Panc1 (cell line): Measurements from ENCODE around the gene TTC27. TPM values are rescaled to one million over a fixed set of nuclear protein-coding genes. Genes with fewer than 3 reads are reported as not detected.

Experiments used
- ATAC-seq: fragments of 200-7000 bp; cut with Tn5 transposase; 2 replicates; pipeline ENCODE4 v1.9.1; 2020; ENCODE audit warnings: mild to moderate bottlenecking, moderate library complexity
- BruUV-seq: library from RNA; stranded (reverse); fragments of 400-500 nt; replicated peaks from 2 replicates; lab custom pipeline; 2021; lab: Mats Ljungman, UMichigan
- CTCF ChIA-PET: fragments of 300-600 bp; sonication (Branson Sonifier 250); formaldehyde crosslinking; loops from one replicate; lab custom pipeline; 2022; ENCODE audit warnings: antibody characterized with exemption; lab: Charles Lee
- POLR2A ChIA-PET: fragments of 300-600 bp; sonication (Branson Sonifier 250); formaldehyde crosslinking; loops from one replicate; lab custom pipeline; 2022; ENCODE audit warnings: antibody characterized with exemption; lab: Charles Lee
- DNase-seq: peaks from one replicate; pipeline ENCODE4 v3.0.0-alpha.2; 2010; ENCODE audit warnings: low read depth, low spot score
- H3K27ac ChIP-seq: 2 replicates; pipeline ENCODE4 v1.5.1; 2011; ENCODE audit warnings: mild to moderate bottlenecking, low read length, inconsistent platforms
- H3K27me3 ChIP-seq: fragments of 200-500 bp; sonication (Bioruptor generic); 2 replicates; pipeline ENCODE4 v1.6.0; 2014; ENCODE audit warnings: low read length, inconsistent platforms; ENCODE audit not compliant: control insufficient read depth, insufficient read depth
- H3K36me3 ChIP-seq: fragments of 200-500 bp; sonication (Bioruptor generic); 2 replicates; pipeline ENCODE4 v1.5.1; 2014; ENCODE audit warnings: inconsistent platforms, mild to moderate bottlenecking, low read length, moderate library complexity; ENCODE audit not compliant: control insufficient read depth, insufficient read depth
- H3K4me1 ChIP-seq: 2 replicates; pipeline ENCODE4 v1.5.1; 2011; ENCODE audit warnings: inconsistent platforms, mild to moderate bottlenecking, low read length, moderate library complexity; ENCODE audit not compliant: control insufficient read depth, insufficient read depth
- H3K4me3 ChIP-seq, 2 experiments: 2 replicates each; pipeline ENCODE4 v1.5.1; 2011 to 2012; ENCODE audit warnings: low read depth in 2 of 2, low read length in 2 of 2, mild to moderate bottlenecking in 2 of 2, inconsistent platforms in 1 of 2, moderate library complexity in 1 of 2
- H3K9me3 ChIP-seq: fragments of 200-500 bp; sonication (Bioruptor generic); 2 replicates; pipeline ENCODE4 v1.5.1; 2014; ENCODE audit warnings: low read depth, mild to moderate bottlenecking, inconsistent platforms, low read length, moderate library complexity; ENCODE audit not compliant: control insufficient read depth, insufficient read depth
- POLR2AphosphoS5 ChIP-seq: IDR thresholded peaks from 2 replicates; pipeline ENCODE4 v1.6.1; 2012; ENCODE audit warnings: mild to moderate bottlenecking, low read depth, low read length, moderate library complexity
- SIN3A ChIP-seq: IDR thresholded peaks from 2 replicates; pipeline ENCODE4 v1.6.1; 2012; ENCODE audit warnings: low read depth, mild to moderate bottlenecking, low read length, moderate library complexity, borderline replicate concordance; ENCODE audit not compliant: insufficient read depth
- TCF7L2 ChIP-seq: IDR thresholded peaks from 2 replicates; pipeline ENCODE4 v1.6.1; 2011; ENCODE audit warnings: mild to moderate bottlenecking, low read depth, low read length, inconsistent platforms
- in situ Hi-C: cut with HindIII; loops from 2 replicates; pipeline ENCODE4 v1.10.0; 2016; ENCODE audit warnings: low sequenced_read_pairs, low pct_unique_long_range_greater_than_20kb
- intact Hi-C: fragments of 100-400 bp; cut with micrococcal nuclease; formaldehyde crosslinking; loops from one replicate; pipeline ENCODE4 v1.10.0; 2022; ENCODE audit not compliant: unreplicated experiment
- total RNA-seq: library from RNA; stranded (reverse); gene quantifications from one replicate; pipeline ENCODE4 v1.2.1, GENCODE V29; 2021; ENCODE audit not compliant: unreplicated experiment
- TF ChIP-seq, protein P1 (sequence below): fragments of 450-650 bp; IDR thresholded peaks from 2 replicates; pipeline ENCODE4 v1.5.1; 2017; ENCODE audit warnings: mild to moderate bottlenecking
- TF ChIP-seq, protein P2 (sequence below), 2 experiments: IDR thresholded peaks; 2 replicates each; pipeline ENCODE4 v1.6.1; 2011 to 2012; ENCODE audit warnings: low read depth in 2 of 2, control low read depth in 1 of 2, low read length in 1 of 2, mild to moderate bottlenecking in 1 of 2, moderate library complexity in 1 of 2; ENCODE audit not compliant: insufficient read depth in 1 of 2

The TTC27 gene
- total RNA-seq, 1 experiment from 2014 or later, result 24.7 TPM

DNA sequence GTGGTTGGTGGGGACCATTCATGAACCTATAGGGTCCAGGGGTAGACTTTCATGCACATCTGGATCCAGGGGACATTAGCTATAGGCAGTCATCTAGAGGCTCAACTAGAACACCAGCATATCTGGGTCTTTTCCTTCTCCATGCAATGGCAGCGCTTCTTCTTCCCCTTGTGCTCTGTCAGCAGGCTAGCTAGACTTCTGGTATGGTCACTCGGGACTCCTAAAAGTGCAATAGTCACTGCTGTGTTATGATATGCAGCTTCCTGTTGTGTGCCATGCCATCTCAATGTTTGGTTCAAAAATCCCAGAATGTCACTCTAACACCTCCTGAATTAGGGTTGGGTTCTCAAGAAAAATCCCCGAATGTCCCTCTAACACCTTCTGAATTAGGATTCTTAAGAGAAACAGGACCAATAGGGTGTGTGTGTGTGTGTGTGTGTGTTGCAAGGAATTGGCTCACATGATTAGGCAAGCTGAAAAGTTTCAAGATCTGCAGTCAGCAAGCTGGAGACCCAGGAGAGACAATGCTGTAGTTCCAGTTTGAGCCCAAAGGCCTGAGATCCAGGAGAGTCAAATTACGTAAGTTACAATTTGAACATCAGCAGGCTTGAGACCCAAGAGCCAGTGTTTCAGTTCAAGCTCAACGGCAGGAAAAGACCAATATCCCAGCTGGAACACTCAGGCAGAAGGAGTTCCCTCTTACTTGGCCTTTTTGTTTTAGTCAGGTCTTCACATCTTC, 221.8 kb downstream of the TTC27 start:
- Histone ChIP-seq H3K27ac (no peak overlapping the region), H3K27me3 (no peaks in the 10 kb centered on the region; the same call in 1 of the 2 replicates), H3K9me3 (no peaks in the 10 kb centered on the region), H3K4me1 (no peaks in the 10 kb centered on the region), H3K36me3 (no peaks in the 10 kb centered on the region), H3K4me3 (no peak overlapping the region)
- no TSS peak for BruUV-seq
- ChIA-PET POLR2A (no interaction called here), CTCF (no interaction called here)
- intact Hi-C loops, result no loop called here
- TF ChIP-seq SIN3A (no peak), POLR2AphosphoS5 (no peak), TCF7L2 (no peak)
- TF ChIP-seq, protein P1, sequence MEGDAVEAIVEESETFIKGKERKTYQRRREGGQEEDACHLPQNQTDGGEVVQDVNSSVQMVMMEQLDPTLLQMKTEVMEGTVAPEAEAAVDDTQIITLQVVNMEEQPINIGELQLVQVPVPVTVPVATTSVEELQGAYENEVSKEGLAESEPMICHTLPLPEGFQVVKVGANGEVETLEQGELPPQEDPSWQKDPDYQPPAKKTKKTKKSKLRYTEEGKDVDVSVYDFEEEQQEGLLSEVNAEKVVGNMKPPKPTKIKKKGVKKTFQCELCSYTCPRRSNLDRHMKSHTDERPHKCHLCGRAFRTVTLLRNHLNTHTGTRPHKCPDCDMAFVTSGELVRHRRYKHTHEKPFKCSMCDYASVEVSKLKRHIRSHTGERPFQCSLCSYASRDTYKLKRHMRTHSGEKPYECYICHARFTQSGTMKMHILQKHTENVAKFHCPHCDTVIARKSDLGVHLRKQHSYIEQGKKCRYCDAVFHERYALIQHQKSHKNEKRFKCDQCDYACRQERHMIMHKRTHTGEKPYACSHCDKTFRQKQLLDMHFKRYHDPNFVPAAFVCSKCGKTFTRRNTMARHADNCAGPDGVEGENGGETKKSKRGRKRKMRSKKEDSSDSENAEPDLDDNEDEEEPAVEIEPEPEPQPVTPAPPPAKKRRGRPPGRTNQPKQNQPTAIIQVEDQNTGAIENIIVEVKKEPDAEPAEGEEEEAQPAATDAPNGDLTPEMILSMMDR, result no peak
- TF ChIP-seq, protein P2, sequence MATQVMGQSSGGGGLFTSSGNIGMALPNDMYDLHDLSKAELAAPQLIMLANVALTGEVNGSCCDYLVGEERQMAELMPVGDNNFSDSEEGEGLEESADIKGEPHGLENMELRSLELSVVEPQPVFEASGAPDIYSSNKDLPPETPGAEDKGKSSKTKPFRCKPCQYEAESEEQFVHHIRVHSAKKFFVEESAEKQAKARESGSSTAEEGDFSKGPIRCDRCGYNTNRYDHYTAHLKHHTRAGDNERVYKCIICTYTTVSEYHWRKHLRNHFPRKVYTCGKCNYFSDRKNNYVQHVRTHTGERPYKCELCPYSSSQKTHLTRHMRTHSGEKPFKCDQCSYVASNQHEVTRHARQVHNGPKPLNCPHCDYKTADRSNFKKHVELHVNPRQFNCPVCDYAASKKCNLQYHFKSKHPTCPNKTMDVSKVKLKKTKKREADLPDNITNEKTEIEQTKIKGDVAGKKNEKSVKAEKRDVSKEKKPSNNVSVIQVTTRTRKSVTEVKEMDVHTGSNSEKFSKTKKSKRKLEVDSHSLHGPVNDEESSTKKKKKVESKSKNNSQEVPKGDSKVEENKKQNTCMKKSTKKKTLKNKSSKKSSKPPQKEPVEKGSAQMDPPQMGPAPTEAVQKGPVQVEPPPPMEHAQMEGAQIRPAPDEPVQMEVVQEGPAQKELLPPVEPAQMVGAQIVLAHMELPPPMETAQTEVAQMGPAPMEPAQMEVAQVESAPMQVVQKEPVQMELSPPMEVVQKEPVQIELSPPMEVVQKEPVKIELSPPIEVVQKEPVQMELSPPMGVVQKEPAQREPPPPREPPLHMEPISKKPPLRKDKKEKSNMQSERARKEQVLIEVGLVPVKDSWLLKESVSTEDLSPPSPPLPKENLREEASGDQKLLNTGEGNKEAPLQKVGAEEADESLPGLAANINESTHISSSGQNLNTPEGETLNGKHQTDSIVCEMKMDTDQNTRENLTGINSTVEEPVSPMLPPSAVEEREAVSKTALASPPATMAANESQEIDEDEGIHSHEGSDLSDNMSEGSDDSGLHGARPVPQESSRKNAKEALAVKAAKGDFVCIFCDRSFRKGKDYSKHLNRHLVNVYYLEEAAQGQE (IDR thresholded peaks at IDR 0.05; ENCODE audit: insufficient read depth in 1 of 2, low read depth in 2 of 2, low read length in 1 of 2), result no peak
- ATAC-seq (no peak), DNase-seq (no peak)
- in situ Hi-C loops, result no loop called here

DNA sequence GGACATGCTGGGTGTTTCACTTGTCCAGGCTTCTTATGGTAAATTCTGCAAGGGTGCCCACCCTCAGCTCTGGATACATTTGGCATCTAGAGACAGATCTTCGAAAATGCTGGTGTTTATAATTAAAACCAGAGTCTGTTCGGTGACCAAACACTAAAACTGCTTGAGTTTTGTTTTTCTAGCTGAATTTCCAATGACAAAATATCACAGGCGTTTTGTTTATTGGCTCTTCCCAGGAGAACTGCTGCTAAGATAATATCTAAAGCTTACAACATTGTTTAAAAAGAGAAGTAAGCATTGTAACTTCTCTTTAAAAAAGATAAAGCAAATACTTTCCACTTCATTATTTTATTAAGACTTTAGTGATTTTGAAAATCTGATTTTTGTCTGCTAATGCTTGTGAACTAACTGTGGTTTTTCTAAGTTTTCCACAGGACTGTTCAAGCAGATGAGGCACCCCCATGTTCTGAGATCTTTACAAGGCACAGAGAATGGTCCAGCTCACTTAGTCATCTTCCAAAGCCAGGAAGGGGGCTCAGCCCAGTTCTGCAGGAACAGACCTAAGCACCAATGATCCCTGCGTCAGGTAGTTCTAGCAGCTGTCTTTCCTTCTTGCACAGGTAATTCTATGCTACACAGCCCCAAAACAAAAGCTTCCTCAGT, 224.1 kb downstream of the TTC27 start:
- intact Hi-C loops (no loop called here), in situ Hi-C loops (no loop called here)
- ATAC-seq, result no peak

More for the DNA sequence above, 224.1 kb downstream of the TTC27 start:
- Histone ChIP-seq H3K36me3 (no peaks in the 10 kb centered on the region), H3K9me3 (no peaks in the 10 kb centered on the region), H3K4me1 (no peaks in the 10 kb centered on the region), H3K27me3 (no peaks in the 10 kb centered on the region; the same call in 1 of the 2 replicates), H3K4me3 (no peak overlapping the region), H3K27ac (no peak overlapping the region)
- POLR2A ChIA-PET, result interaction anchor here (0.5 to 0.7 kb wide), 2 partner anchors 71 to 110 kb away, joined by 3 read pairs; no protein-coding TSS in a partner anchor
- no TSS peak for BruUV-seq
- CTCF ChIA-PET, result no interaction called here
- DNase-seq, result no peak
- TF ChIP-seq, protein P1, result no peak
- TF ChIP-seq POLR2AphosphoS5 (no peak), TCF7L2 (no peak), SIN3A (no peak)
- TF ChIP-seq, protein P2 (IDR thresholded peaks at IDR 0.05; ENCODE audit: insufficient read depth in 1 of 2, low read depth in 2 of 2, low read length in 1 of 2), result no peak
